Glomerular visceral epithelial cell (primary cell): ENCODE results near the gene WNK2.

Experiments
- DNase-seq: peaks from one replicate; pipeline ENCODE4 v3.0.0-alpha.2; 2016; ENCODE audit errors: extremely low spot score

The WNK2 gene

DNA sequence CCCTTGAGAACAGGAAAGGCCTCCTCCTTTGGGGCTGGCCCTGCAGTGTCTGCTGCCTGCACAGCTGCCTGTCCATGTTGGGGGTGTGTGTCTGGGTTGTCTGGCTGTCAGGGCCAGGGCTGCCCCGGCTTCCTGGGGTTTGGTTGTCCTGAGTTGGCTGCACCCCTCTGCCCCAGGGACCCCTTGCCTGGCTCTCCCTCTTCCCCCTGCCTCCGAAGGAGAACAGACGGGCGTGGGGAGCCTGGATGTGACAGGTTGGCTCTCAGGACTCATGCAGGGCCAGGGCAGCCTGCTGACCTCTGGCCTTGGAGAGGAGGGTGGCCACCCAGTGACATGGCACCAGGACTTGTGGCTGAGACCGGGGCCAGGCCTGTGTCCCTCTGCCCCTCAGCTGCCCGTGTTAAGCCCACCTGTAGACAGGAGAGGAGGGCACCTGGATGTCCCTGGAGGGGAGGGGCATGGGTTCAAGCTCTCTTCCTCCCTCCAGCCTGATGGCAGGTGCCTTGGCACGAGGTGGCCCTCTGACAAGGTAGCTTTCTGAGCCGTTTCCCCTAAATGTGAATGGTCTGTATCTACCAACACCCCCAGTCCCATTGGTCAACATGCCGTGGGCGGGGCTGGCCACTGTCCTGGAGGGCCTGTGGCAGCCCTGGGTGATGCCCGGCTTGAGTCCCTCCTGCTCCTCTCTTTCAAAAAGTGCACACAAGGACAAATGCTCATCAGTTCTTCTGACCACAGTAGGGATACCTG, 34.9 kb downstream of the WNK2 start:
- no peak for DNase-seq

DNA sequence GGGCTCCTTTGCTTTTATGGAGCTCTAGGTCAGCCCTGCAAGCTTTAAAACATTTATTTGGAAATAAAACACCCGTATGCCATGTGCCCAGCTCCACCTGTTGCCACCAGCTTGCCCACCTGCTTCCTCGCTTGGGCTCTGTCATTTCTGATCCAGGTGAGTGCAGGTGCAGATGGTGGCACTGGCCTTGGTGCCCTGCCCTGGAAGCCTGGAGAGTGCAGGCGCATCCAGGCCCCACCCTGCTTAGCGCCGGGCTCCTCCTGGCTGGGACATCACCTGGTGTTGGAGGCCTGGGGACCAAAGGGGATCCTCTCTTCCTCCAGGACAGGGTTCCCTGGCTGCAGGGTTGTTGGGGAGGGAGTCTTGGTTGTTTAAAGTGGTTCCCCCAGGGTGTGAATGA, 35.8 kb downstream of the WNK2 start:
- DNase-seq = no peak

DNA sequence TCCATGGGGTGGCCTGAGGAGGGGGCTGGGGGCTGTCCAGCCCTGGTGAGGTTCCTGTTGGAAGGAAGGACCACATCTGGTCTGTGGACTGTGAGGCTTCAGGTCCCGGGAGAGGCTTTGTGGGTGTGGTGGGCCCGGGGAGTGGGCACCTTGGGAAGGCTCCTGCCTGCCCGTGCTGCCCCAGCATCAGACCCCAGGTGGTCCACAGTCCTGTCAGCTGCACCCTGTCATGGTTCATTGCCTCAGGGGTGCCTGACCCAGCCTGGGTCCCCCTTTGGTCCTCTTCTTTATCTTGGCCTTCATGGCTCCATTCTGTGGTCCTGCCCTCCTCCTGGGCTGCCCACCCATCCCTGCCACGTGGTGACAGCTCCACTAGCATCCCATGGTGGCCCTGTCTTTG, 36.7 kb downstream of the WNK2 start:
- DNase-seq = no peak

DNA sequence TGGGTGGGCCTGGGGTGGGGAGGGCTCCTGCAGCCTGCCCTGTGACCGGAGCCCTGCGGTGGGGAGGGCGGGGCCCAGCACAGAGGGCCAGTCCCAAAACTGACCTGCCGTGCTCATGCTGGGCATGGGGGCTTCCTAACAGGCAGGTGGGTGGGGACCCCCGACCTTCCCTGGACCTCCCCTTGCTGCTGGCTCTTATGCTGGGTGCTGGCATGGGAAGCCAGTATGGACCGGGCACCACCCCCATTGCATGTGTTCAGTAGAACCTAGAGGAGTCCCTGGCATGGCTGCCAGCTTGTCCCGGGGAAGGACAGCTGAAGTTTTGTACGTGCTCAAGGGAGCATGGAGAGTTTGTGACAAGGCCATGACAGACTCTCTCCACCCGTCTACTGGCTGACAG, 37.1 kb downstream of the WNK2 start:
- no peak for DNase-seq

DNA sequence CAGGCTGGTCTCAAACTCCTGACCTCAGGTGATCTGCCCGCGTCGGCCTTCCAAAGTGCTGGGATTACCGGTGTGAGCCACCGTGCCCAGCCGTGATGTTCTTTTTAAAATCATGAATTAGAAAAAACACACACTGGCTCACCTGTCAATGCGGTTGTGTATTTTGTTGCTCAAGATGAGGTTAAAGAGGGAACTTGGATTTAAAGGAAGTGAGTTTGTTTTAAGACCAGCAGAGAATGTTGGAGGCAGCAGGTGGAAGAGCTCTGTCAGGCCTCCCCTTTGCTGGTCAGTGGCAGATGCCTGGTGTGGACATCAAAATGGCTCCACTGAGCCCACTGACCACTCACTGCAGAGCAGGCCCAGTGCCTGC, 38.9 kb downstream of the WNK2 start:
- no peak for DNase-seq

DNA sequence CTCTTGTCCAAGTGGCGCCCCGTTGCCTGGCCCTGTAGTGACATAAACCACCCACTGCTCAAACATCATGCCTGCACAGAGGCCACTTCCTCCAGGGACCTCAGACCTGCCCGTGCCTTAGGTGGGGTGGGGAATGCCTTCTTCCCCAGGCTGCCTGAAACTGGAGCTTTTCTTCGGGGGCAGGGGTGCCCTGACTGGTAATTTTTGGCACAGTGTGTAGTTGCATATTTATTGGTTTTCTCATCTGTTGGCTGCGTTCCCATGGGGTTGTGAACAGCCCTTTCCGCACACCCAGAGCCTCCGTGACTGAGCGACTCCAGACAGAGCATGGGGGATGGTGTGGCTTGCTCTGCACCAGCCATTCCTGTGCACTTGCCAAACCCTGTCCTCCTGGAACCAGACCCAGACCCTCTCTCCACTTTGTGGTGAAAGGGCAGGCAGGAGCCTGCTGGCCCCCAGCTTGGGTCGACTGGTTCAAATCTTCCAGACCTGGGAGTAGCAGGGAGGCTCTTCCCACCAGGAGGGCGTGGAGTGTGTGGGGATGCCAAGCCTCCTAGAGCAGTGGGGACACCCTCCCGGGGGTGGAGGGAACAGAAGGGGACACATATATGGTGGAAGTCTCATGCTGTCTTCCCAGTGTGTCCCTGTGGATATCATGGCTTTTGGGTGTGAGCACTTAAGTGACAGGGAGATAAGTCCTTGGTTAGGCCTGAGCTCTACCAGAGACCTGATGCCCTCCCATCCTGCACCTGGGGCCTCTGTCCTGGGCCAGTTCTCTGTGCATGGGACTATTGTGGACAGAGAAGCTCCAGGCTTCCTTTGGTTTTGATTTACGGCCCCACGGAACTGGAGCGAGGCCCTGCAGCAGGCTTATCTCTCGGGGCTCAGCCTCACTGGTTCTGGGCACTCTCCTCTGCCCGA, 39.6 kb downstream of the WNK2 start:
- DNase-seq = peak; percentile 69

DNA sequence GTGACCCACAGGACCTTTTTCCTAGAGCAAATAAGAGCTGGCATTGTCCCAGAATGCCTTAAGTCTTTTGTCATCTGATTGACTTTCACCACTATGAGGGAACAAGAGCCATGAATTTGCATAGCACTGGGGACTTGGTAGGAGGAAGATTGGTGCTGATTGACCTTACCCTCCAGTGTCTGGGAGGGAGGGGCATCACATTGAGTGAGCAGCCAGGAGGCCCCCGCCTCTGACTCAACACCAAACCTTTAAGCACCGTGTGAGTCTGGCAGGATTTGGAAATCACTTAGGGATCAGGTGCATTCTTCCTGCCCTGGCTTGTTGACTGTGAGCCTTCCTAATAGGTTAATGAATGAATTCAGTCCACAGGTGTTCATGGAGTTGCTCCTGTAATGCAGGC, 40.7 kb downstream of the WNK2 start:
- no peak for DNase-seq

DNA sequence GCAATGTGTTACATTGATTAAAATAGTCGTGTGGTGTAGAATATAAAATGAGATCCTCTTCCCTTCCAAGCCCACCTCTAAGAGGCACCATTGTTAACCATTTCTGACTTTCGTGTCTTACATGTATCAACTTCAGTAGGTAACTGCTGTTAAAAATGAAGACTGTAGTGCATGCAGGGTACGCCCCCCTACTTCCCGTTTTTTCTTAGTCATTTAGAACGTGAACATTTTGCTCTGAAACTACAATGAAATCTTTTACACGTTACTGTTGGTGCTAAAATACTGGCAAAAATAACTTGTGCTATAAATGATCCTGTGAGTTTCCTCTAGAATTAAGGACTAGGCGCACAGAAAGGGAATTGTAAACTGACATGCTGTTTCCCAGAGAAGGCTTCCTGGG, 41.5 kb downstream of the WNK2 start:
- no peak for DNase-seq

DNA sequence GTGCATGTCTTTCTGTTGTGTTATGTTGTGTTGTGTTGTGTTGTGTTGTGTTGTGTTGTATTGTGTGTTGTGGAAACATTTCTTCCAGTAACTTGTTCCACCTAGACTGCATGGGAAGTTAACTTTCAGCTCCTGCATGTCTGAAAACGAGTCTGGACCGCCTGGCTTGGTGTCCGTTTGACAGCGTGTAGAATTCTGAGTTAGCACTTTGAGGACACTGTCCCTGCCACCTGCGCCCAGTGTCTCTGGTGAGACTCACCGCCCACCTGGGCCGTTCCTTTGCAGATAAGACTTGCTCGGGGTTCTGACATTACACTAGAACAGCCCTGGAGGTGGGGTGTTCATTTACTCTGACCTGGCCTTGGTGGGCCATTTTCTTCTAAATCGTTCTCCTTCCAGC, 42.0 kb downstream of the WNK2 start:
- no peak for DNase-seq

DNA sequence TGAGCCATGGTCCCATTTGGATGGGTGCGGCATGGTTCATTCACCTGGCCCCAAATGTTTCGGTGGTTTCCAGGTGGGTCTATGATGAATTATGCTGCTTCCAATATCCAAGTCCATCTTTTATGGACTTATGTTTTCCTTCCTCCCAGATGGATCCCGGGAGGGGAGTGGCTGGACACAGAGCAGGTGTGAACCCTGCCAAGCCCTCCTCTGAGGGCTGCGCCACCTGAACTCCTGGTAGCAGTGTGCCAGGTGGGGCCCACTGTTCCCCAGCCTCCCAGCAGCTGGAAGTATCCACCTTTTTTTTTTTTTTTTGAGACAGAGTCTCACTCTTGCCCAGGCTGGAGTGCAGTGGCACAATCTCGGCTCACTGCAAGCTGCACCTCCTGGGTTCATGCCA, 42.9 kb downstream of the WNK2 start:
- no peak for DNase-seq

DNA sequence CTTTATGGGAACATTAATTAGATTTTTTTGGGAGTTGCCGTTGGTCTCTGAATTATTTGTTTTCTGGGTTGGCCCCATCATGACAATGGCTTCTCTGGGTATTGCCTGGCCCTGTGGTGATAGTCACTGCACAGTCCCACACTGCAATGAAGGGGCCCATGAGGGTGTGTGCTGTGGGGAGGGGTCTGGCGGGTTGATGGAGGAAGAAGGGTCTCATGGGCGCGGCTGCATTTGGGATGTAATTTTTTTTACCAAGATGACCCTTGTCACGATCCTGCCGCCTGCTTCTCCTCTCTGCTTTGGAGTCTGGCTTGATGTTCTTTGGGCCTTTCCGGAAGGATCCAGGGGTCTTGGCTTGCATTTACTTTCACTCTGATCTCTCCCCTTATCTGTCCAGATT, 44.1 kb downstream of the WNK2 start:
- no peak for DNase-seq

DNA sequence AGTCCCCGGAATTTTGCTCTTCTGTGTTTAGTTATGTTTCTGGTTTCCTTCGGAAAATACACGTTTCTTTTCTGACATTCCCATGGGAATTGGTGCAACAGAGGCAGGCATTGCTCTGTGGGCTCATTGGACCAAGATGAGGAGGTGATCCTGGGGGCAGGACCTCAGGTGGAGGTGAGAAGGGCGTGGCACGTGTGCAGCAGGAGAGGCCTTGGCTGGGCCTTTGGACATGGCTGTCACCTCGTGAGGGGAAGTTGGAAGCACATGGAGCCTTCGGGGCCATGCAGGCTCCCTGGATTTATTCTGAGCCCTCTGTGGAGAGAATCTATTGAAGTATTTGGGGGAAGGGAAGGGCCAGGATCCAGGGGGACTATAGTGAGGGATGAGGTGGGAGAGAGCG, 44.5 kb downstream of the WNK2 start:
- DNase-seq = no peak

DNA sequence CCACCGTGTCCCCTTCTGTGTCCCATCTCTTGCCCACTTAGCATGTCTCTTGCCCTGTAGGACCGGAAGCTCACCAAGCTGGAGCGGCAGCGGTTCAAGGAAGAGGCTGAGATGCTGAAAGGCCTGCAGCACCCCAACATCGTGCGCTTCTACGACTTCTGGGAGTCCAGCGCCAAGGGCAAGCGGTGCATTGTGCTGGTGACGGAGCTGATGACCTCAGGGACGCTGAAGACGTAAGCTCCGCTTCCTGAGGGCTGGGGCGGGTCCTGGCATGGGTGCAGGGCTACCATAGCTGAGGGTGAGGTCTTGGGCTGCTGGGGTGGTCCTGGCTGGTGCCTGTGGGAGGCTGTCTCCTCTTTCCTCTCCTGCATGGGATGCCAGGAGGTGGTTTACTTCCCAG, 45.7 kb downstream of the WNK2 start:
- DNase-seq = no peak

DNA sequence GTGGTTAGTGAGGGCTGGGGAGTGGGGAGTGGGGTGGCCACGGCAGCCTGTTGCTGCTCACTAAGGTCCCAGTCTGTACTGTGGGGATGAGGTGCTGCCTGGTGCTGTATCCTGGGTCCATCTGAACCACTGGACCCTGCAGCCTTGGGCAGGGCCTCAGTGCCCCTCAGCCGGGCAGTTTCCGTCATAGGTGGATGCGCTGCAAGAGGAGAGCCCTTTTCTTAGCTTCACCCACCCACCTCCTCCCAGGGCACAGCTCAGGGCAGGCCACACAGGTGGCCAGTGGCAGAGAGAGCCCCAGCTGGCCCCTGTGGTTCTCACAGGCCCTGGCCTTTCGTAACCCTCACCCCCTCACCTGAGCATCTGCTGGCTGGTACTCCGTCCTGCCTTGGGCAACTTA, 46.2 kb downstream of the WNK2 start:
- no peak for DNase-seq

DNA sequence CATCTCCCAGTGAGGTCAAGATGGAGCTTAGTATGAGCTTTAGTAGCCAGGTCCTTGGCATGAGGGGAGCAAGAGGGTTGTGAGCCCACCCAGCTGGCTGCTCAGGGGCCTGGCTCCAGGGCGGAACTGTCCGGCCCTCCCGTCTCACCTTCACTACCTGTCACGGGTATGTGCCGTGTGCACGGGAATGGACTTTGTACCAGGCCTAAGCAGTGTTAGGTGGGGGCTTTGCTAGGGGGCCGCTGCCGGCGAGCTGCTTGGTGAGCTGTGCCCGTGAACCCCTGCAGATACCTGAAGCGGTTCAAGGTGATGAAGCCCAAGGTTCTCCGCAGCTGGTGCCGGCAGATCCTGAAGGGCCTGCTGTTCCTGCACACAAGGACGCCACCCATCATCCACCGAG, 46.7 kb downstream of the WNK2 start:
- no peak for DNase-seq

DNA sequence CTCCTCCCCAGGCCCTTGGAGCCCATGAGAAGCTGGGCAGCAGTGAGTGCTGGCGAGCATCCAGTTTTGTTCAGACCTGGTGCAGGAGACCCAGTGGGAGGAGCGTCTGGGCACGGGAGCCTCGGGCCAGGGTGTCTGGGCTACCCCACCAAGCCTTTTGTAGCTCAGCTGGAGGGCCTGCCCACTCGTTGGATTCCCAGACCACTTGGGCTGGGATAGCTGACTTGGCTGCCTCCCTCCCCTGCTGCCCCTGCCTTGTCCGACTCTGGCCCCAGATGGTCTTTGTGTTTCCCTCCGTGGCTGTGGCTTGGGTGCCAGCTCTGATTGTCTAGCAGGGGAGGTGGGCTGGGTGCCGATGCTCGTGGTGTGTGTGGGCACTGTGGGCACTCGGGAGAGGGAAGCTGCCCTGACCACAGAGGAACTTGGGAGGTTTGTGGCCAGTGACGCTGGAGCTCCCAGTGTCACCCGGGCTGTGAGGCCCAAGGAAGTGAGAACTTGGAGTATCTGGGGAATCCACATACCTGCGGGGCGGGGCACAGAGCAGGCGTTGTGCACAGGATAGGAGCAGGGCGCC, 47.3 kb downstream of the WNK2 start:
- no peak for DNase-seq

DNA sequence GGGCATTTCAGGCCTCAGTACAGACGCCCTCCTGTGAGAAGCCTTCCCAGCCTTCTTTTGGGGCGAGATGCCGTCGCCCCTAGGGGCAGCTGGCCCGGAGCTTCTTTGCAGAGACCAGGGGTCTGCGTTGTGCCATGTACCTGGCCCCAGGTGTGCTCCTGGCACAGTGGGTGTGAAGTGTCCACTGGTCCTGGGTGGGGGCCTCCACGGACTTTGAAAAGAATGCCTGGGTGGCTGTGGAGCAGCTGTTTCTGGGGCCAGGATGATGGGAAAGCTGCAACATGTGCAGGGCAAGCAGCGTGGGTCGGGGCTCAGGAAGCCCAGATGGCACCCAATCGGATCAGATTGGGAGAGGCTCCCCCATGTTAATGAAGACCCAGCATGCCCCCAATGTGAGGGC, 47.8 kb downstream of the WNK2 start:
- no peak for DNase-seq

DNA sequence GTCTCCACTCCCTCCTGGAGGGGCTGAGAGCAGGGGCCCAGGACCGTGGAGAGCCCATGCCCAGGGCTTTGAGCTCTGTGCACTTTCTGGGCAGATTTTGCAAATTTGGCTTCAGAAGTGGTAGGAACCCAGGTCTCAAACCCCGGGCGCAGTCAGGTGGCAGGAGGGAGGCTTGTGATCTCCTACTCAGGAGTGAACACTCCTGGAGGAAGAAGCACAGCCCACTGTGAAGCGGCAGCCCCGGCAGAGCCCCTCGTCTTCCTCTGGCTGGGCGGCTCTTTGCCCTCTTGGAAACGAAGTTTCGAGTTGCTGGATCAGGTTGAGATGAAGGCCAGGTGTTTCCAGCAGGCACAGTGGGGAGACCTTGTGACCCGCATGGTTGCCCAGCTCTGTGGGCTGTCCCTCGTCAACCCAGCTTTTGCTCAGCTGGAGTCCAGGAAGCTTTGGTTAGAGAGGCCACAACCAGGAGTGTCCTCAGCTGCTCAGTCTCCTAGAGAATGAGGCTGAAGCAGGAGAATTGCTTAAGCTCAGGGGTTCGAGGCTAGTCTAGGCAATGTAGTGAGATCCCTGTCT, 48.5 kb downstream of the WNK2 start:
- DNase-seq = no peak

DNA sequence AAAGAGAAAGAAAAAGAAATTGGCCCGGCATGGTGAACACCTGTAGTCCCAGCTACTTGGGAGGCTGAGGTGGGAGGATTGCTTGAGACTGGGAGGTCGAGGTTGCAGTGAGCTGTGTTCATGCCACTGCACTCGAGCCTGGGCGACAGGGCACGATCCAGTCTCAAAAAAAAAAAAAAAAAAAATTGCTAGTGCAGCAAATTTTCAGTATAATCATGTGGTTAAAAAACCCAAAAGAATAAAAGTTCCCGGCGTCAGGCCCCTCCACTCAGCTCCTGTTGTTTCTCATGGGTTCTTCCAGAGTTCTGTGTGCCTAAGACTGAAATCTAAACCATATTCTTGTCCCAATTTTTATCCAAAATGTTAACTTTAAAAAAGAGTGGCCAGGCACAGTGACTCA, 49.1 kb downstream of the WNK2 start:
- no peak for DNase-seq

DNA sequence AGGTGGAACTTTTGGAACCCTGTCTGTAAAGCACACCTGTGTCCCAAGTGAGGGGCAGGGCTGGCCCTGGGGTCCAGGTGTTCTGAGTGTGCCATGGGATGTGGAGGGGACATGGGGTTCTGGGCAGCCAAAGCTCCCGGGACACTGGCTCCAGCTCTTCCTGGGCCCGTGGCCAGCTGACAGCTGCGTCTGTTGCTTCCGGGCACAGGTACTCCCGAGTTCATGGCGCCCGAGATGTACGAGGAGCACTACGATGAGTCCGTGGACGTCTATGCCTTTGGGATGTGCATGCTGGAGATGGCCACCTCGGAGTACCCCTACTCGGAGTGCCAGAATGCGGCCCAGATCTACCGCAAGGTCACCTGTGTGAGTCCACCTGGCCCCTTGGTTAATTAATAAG, 50.7 kb downstream of the WNK2 start:
- no peak for DNase-seq

DNA sequence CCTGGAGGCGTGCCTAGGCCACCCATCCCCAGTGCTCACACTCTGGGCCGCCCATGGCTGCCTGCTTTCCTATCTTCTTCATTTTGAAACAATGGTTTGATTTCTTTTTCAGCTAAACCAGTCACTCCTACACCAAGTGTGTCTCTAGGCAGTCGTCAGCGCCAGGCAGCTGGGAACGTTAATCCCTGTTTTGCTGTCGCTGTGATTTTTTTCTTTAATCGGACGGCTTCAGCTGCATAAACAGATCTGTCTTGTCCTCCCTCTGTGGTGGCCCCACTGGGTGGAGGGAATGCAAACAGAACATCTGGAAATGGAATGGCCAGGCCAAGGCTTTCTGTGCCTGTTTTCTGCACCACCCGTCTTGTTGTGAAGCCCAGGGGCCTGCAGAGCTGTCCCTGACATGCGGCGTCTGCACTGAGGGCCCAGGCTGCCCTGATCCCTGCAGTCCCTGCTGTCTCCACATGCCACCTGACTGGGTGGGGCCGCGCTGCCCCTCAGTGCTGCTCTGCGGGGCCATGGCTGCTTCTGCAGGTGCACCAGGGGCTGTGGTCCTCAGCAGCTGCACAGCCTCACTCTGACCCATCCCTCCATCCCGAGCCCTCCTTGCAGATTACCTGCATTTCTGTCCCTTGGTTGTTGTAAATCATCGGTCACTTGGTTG, 51.5 kb downstream of the WNK2 start:
- DNase-seq = no peak

DNA sequence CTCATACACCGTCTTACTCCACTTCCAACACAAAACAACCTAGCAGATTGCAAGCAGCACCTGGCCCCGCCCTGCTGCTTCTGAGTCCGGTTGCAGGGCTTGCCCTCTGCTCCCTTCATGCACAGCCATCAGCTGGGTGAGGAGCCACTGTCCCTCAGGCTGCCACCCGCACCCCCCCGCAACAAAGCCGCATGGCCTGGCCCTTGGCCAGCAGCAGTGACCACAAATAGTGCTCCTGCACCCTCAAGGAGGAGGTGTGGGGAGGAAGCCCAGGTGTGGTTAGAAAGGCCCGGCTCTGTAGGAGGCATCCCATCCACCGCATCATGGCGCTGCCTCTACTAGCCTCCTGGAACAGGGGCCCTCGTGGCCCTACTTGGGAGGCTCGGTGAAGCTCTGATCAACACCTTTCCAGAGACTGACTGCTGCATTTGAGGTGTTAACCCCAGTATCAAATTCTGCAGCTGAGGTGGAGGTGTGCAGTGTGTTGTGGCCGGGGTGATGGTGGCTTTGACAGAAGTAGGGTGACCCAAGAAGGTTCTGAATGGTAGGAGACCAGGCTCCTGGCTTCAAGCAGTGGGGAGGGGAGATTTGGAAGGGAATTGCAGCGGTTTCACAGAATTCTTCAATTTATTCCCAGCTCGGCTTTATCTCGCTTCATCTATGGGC, 52.7 kb downstream of the WNK2 start:
- DNase-seq = no peak
